WTC11 (cell line): ENCODE results near the gene TTLL13.

ENCODE experiments used
- ATF2 ChIP-seq: sonication (generic); formaldehyde crosslinking; IDR thresholded peaks from 2 replicates; pipeline ENCODE4 v1.8.1; 2022; ENCODE audit warnings: low read depth, missing genetic modification reagents, borderline replicate concordance
- ATF3 ChIP-seq: sonication (generic); formaldehyde crosslinking; conservative IDR thresholded peaks from 2 replicates; pipeline ENCODE4 v1.8.1; 2022; ENCODE audit warnings: mild to moderate bottlenecking, missing genetic modification reagents
- ATF6 ChIP-seq: sonication (generic); formaldehyde crosslinking; IDR thresholded peaks from 2 replicates; pipeline ENCODE4 v1.8.1; 2023; ENCODE audit warnings: mild to moderate bottlenecking, missing genetic modification reagents
- CTCF ChIP-seq: fragments of 200-600 bp; IDR thresholded peaks from 2 replicates; pipeline ENCODE4 v1.8.0; 2022; ENCODE audit warnings: antibody characterized with exemption
- TEAD4 ChIP-seq: sonication (generic); formaldehyde crosslinking; IDR thresholded peaks from 2 replicates; pipeline ENCODE4 v1.8.0; 2022; ENCODE audit warnings: mild to moderate bottlenecking, missing genetic modification reagents

- TF ChIP-seq ATF6 (CRISPR knock-in tag) = no peak
- no peak for TF ChIP-seq CTCF
- no peak for TF ChIP-seq ATF3
- no peak for TF ChIP-seq TEAD4 (CRISPR knock-in tag)
- TF ChIP-seq ATF2 (CRISPR knock-in tag) = no peak
Observed at GRCh38 chr15:90213122-90213817, 36.1 kb upstream of the TTLL13 start.
